Measurements from ENCODE around the gene C5orf47. TPM values are rescaled to one million over a fixed set of nuclear protein-coding genes. Genes with fewer than 3 reads are reported as not detected.

Gene C5orf47, protein sequence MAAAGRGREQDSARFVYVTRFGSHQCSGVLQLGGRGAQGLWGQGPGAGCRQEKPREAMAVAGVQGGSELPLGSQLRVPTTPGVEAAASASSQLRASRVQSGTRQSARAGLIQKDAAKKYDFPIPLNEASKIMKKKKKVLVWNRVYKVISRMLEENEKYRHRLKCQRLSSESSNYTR
- not detected in 5 replicates for total RNA-seq (2022; extraction: Qiagen RNA extraction; ENCODE audit: low read depth)

DNA sequence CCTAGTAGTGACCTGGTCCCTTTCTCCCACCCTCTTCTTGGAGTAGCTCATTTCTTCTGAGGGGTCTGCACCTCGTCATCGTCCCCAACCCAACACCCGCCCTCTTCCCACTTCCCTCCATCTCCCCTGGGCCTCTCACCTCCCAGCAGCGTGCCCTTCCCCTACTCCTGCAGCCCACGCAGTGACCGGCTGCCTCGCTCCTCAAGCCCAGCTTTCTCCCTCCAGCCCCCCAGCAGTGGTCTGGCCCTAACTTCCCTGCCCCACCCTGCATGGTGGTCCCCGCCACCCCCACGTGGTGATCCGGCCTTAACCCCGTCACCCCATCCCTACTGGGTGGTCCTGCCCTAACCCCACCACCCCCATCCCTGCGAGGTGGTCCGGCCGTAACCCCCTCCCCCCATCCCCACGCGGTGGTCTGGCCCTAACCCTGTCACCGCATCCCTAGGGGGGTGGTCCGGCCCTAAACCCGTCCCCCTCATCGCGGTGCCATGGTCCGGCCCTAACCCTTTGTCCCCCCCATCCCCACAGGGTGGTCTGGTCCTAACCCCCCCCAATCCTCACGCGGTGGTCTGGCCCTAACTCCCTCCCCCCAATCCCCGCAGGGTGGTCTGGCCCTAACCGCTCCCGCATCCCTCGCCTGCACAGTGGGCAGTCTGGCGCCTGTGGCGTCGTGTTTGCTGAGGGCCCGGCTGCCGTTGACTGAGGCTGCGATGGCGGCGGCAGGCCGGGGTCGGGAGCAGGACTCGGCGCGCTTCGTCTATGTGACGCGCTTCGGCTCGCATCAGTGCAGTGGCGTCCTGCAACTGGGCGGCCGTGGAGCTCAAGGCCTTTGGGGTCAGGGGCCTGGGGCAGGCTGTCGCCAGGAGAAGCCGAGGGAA is at the start of gene C5orf47:
Gene C5orf47 (plus strand): TSS at position 617 of the 878 bp plus-strand sequence. CDS start 94 bp downstream, at position 711.

DNA sequence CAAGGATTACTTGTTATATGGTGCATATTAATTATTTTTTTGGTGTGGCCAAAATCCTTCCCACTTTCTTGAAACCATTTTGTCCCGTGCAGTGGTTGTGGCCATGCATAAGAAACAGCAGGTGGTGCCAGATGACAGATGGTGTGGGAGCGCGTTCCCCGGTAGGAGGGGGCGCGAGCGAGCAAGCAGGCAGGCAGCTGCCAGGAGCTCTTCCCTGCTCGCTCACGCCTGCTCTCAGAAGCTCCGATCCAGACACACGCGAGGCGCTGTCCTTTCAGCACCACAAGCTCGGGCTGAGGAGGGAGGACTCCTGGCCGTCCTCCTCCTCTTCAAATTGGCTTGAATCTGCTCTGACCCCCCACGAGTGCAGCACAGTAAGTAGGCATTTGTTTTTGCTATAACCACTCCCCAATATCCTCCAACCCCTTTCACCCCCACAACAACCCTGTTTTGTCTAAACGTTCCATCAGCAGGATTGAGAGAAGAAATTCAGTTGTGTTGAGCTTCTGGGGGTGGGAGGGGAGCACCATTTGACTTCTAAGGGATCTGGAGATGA is 56.6 kb downstream of the C5orf47 start, which contains the start of gene NSG2:
Gene NSG2 (plus strand): TSS at position 237 of the 556 bp plus-strand sequence. CDS start 1,050 bp downstream, outside the sequence.

Other genes starting within 250 kb of the C5orf47 start
- gene CPEB4, start 100.8 kb upstream of the C5orf47 start, total RNA-seq (2022; extraction: Qiagen RNA extraction; ENCODE audit: low read depth) = 9.0 to 12.4 TPM (median 11.1 TPM) in 5 replicates
- not detected in 5 replicates for gene NSG2, start 56.5 kb downstream of the C5orf47 start, total RNA-seq (2022; extraction: Qiagen RNA extraction; ENCODE audit: low read depth)